H1 (cell line): ENCODE data around the gene RPTOR.

ENCODE experiments used
- ASH2L ChIP-seq: fragments of 200-600, 300-600 bp; sonication (generic); IDR thresholded peaks from one replicate; pipeline ENCODE4 v1.7.1; 2017; ENCODE audit warnings: low read length
- ATF3 ChIP-seq: IDR thresholded peaks from 2 replicates; pipeline ENCODE4 v1.6.1; 2011; ENCODE audit warnings: low read depth, mild to moderate bottlenecking, low read length; ENCODE audit not compliant: insufficient read depth
- BRCA1 ChIP-seq: IDR thresholded peaks from 2 replicates; pipeline ENCODE4 v1.6.1; 2012; ENCODE audit warnings: low read depth, low read length, improper control_type of control experiment
- CTCF ChIP-seq, 3 experiments: IDR thresholded peaks; 1 replicate in 2 of 3; 2 replicates in 1 of 3; pipeline versions ENCODE4 v1.5.1 to v1.6.1; 2011; ENCODE audit warnings: low read length in 3 of 3, mild to moderate bottlenecking in 3 of 3, inconsistent platforms in 2 of 3, low read depth in 1 of 3, moderate library complexity in 1 of 3; ENCODE audit not compliant: insufficient read depth in 1 of 3; ENCODE audit errors: control extremely low read depth in 1 of 3
- EZH2 ChIP-seq: fragments of 200-600 bp; sonication (generic); IDR thresholded peaks from 2 replicates; pipeline ENCODE4 v1.7.1; 2012; ENCODE audit warnings: low read depth, mild to moderate bottlenecking, moderate library complexity, low read length, inconsistent platforms; ENCODE audit not compliant: severe bottlenecking
- FOSL1 ChIP-seq: IDR thresholded peaks from 2 replicates; pipeline ENCODE4 v1.6.1; 2011; ENCODE audit warnings: mild to moderate bottlenecking, low read depth, low read length, moderate library complexity; ENCODE audit not compliant: insufficient read depth
- JUND ChIP-seq: IDR thresholded peaks from 2 replicates; pipeline ENCODE4 v1.6.1; 2011; ENCODE audit warnings: mild to moderate bottlenecking, improper control_type of control experiment, low read length
- KDM4A ChIP-seq: IDR thresholded peaks from one replicate; pipeline ENCODE4 v1.7.1; 2012; ENCODE audit warnings: low read depth, mild to moderate bottlenecking, moderate library complexity, low read length, inconsistent platforms; ENCODE audit not compliant: severe bottlenecking
- POLR2AphosphoS5 ChIP-seq: IDR thresholded peaks from 2 replicates; pipeline ENCODE4 v1.6.1; 2011; ENCODE audit warnings: low read depth, low read length
- RAD21 ChIP-seq, 2 experiments: IDR thresholded peaks in 1 of 2; conservative IDR thresholded peaks in 1 of 2; 2 replicates each; pipeline ENCODE4 v1.6.1; 2011; ENCODE audit warnings: low read depth in 2 of 2, low read length in 2 of 2, improper control_type of control experiment in 1 of 2, inconsistent platforms in 1 of 2, mild to moderate bottlenecking in 1 of 2, moderate library complexity in 1 of 2
- YY1 ChIP-seq: IDR thresholded peaks from 2 replicates; pipeline ENCODE4 v1.6.1; 2011; ENCODE audit warnings: low read depth, mild to moderate bottlenecking, low read length

- TF ChIP-seq CTCF (IDR thresholded peaks at IDR 0.05; ENCODE audit: control extremely low read depth in 1 of 3, insufficient read depth in 1 of 3, low read depth in 1 of 3, low read length in 3 of 3) (no peak), JUND (no peak), FOSL1 (no peak), EZH2 (no peak), YY1 (no peak), RAD21 (IDR thresholded peaks at IDR 0.05 in 1 of 2, conservative IDR thresholded peaks at IDR 0.05 in 1 of 2; ENCODE audit: low read depth in 2 of 2, low read length in 2 of 2) (no peak), ATF3 (no peak), BRCA1 (no peak), KDM4A (no peak), POLR2AphosphoS5 (no peak), ASH2L (no peak)
These were observed 336.0 kb downstream of the RPTOR start for GRCh38 chr17:80880648-80880985.
